Stimulated activated memory B cell treated with anti-CD40 and anti-IgM and Interleukin-4, amounts not matched to agents 10 μg/mL and 1 μg/mL and 100 μg/mL, for 72 hours (primary cell): ENCODE results near the gene IGSF3.
"Not testable (repeated sequence)": the region's sequence is repeated elsewhere in the genome, so short reads cannot be mapped to it uniquely, and the experiment has no call there.

Source experiments
- ATAC-seq: fragments of 150-1000 bp; cut with Tn5 transposase; 2 replicates; pipeline ENCODE4 v1.10.0; 2021
- H3K27ac Mint-ChIP-seq: one replicate; pipeline ENCODE4 v1.8.0; 2022; ENCODE audit warnings: mild to moderate bottlenecking, mixed read lengths
- H3K27me3 Mint-ChIP-seq: one replicate; pipeline ENCODE4 v1.8.0; 2022; ENCODE audit warnings: mixed read lengths
- H3K36me3 Mint-ChIP-seq: one replicate; pipeline ENCODE4 v1.8.0; 2022; ENCODE audit warnings: mixed read lengths
- H3K4me1 Mint-ChIP-seq: one replicate; pipeline ENCODE4 v1.8.0; 2022; ENCODE audit warnings: mixed read lengths
- H3K4me3 Mint-ChIP-seq: one replicate; pipeline ENCODE4 v1.8.0; 2022; ENCODE audit warnings: mild to moderate bottlenecking, moderate library complexity, mixed read lengths
- H3K9me3 Mint-ChIP-seq: one replicate; pipeline ENCODE4 v1.8.0; 2022; ENCODE audit warnings: mixed read lengths

The IGSF3 gene

DNA sequence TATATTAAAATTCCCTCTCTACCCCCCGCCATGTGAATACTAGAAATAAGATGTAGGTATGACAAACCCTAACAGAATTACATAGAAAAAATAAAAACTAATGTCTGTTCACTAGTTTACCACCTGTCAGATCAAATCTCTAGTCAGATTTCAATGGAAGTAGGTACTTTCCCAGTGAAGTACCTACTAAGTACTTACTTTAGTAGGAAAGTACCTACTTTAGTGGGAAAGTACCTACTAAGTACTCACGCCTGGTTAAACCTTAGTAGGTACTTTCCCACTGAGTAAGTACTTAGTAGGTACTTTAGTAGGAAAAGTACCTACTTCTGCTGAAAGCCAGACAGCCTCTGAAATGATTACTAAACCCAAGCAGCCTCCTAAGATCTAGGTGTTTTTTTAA lies 58.7 kb downstream of the IGSF3 start:
- peak overlapping the region; percentile 58 for H3K27ac Mint-ChIP-seq
- peaks cover 46% of the 10 kb centered on the region for H3K4me1 Mint-ChIP-seq
- peak; percentile 26 for ATAC-seq
- H3K27me3 Mint-ChIP-seq, H3K9me3 Mint-ChIP-seq, H3K4me3 Mint-ChIP-seq: not testable (repeated sequence)
- H3K36me3 Mint-ChIP-seq, result peaks cover 31% of the 10 kb centered on the region

DNA sequence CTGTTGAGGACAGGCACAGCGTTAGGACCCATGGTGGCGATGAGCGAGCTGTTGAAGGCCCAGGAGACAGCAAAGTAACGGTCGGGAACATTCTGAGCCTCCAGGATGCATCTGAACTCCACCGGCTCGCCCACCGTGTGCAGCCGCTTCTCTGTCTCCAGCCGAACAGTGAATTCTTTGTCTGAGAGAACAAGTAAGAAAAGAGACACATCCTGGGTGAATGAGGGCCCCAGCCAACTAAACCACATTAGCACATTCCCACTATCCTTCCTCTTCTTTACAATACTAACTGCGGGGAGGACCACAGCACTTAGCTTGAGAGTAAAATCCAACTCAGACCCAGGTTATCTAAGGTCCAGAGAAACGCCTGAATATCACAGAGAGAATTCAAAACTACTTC lies 59.4 kb downstream of the IGSF3 start:
- not testable (repeated sequence) for ATAC-seq, H3K27me3 Mint-ChIP-seq, H3K9me3 Mint-ChIP-seq
- H3K27ac Mint-ChIP-seq, result peak overlapping the region; percentile 58
- H3K4me3 Mint-ChIP-seq, result peak overlapping the region; percentile 31
- H3K4me1 Mint-ChIP-seq, result peaks cover 46% of the 10 kb centered on the region
- H3K36me3 Mint-ChIP-seq, result peaks cover 36% of the 10 kb centered on the region

DNA sequence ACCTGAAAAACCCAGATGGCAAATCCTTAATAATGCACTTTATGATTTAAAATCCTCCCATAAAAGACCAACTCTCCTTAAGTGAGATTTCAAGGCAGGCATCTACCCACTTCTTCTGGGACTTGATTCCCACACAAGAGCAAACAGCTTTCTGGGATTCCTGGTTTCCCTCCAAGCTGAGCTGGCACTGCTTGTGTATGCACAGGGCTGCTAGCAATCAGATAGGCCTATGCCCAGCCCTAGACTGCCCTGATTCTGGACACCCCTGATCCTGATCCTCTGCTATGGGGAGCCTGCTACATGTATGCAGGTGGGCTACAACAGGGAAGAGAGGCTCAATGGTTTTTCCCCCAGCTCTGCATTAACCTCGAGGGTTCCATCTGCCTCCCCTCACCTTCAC lies 60.1 kb downstream of the IGSF3 start:
- not testable (repeated sequence) for H3K4me3 Mint-ChIP-seq, H3K27me3 Mint-ChIP-seq, ATAC-seq, H3K9me3 Mint-ChIP-seq
- Mint-ChIP-seq H3K27ac (peak overlapping the region; percentile 58), H3K4me1 (peaks cover 46% of the 10 kb centered on the region), H3K36me3 (peaks cover 32% of the 10 kb centered on the region)

DNA sequence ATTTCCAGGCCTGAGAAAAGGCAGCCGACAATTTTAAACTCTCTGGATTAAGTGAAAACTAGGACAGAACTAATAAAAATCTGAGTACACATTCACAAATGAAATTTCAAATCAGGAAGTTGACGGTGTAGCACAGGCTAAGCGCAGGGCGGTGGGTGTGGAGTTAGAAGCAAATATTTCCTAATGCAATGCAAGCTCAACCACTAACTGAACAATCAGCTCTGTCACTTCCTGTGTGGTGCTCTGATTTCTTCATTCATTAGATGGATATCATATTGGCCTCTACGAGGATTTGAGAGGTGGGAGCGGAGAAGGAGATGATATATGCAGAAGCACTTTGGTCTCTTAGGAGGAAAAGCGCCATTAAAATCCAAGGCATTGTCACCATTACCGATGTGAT lies 61.5 kb downstream of the IGSF3 start:
- ATAC-seq, H3K9me3 Mint-ChIP-seq, H3K27me3 Mint-ChIP-seq, H3K27ac Mint-ChIP-seq: not testable (repeated sequence)
- Mint-ChIP-seq H3K4me1 (peaks cover 46% of the 10 kb centered on the region), H3K36me3 (peaks cover 21% of the 10 kb centered on the region), H3K4me3 (peak overlapping the region; percentile 11)

DNA sequence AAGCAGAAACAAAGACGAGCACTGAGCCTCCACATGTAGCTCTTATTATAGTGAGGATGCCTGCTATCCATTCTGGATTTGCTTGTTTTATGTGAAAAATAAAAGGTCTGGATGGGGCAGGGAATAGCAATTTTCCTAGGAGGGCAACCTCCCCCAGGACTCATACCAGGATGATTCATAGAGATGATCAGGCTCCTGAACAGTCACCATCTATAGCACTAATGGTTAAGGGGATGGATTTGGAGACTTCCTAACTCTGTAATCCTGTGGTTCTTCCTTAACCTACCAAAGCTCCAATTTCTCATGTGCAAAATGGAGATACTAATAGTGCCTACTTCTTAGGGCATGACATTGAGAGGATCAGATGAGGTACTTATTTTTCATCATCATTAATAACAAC lies 62.2 kb downstream of the IGSF3 start:
- H3K27me3 Mint-ChIP-seq, result no peaks in the 10 kb centered on the region
- ATAC-seq, result no peak
- H3K27ac Mint-ChIP-seq, result no peak overlapping the region
- H3K4me1 Mint-ChIP-seq, result peaks cover 40% of the 10 kb centered on the region
- peaks cover 14% of the 10 kb centered on the region for H3K36me3 Mint-ChIP-seq
- peaks cover 2% of the 10 kb centered on the region for H3K9me3 Mint-ChIP-seq
- no peak overlapping the region for H3K4me3 Mint-ChIP-seq

DNA sequence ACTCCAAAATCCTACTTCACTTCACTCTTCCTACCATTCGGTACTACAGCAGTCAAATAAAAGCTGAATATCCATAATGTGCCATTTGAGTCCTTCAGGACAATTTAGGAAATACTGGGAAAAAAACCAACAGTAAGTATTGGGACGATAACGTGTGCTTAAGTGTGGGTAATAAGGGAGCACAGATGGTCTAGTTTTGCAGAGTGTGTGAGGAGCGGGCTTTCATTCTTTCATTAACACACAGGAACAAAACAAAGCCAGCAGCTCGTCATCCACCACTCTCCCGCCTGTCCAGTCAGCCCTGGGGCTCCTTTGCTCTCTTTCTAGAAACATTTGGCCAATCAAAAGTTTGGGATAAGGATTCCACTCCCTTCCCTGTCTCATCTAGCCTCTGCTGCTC lies 63.1 kb downstream of the IGSF3 start:
- peaks cover 12% of the 10 kb centered on the region for H3K36me3 Mint-ChIP-seq
- not testable (repeated sequence) for H3K27me3 Mint-ChIP-seq, H3K27ac Mint-ChIP-seq, H3K9me3 Mint-ChIP-seq, H3K4me3 Mint-ChIP-seq, ATAC-seq
- peaks cover 31% of the 10 kb centered on the region for H3K4me1 Mint-ChIP-seq

DNA sequence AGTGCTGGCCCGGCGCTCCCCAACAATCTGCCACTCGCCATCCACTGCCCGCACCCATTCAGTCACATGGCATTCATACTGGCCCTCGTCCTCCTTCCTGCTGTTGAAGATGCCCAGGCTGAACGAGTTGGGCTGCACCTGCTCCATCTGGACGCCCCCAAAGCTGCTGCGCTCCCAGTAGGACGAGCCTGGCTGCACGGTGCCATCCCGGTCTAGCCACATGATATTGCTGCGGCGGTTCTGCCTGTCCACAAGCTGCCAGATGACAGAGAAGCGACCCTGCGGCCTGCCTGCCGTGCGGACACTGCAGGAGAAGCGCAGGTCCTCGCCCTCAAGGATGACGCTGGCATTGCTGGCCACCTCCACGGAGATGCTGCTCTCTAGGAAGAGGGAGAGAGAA lies 63.9 kb downstream of the IGSF3 start:
- H3K27me3 Mint-ChIP-seq, ATAC-seq, H3K4me3 Mint-ChIP-seq, H3K9me3 Mint-ChIP-seq, H3K27ac Mint-ChIP-seq: not testable (repeated sequence)
- Mint-ChIP-seq H3K4me1 (peaks cover 34% of the 10 kb centered on the region), H3K36me3 (peaks cover 12% of the 10 kb centered on the region)

DNA sequence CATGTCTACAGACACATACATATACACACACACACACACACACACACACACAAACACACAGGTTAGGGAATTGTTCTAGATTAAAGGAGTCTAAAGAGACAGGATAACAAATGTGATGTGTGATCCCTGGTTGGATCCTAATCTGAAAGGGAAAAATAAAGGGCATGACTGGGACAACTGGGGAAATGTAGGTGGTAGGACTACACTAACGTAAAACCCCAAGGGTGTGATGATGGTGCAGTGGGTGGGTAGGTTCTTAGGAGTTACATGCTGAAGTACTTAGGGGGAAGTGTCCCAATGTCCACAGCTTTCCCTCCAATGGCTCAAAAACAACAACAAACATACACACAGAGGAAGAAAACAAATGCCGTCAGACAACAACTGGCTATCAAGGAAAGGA lies 68.2 kb downstream of the IGSF3 start:
- H3K9me3 Mint-ChIP-seq, ATAC-seq, H3K27ac Mint-ChIP-seq, H3K4me3 Mint-ChIP-seq, H3K27me3 Mint-ChIP-seq: not testable (repeated sequence)
- peaks cover 42% of the 10 kb centered on the region for H3K4me1 Mint-ChIP-seq
- H3K36me3 Mint-ChIP-seq, result peaks cover 18% of the 10 kb centered on the region

DNA sequence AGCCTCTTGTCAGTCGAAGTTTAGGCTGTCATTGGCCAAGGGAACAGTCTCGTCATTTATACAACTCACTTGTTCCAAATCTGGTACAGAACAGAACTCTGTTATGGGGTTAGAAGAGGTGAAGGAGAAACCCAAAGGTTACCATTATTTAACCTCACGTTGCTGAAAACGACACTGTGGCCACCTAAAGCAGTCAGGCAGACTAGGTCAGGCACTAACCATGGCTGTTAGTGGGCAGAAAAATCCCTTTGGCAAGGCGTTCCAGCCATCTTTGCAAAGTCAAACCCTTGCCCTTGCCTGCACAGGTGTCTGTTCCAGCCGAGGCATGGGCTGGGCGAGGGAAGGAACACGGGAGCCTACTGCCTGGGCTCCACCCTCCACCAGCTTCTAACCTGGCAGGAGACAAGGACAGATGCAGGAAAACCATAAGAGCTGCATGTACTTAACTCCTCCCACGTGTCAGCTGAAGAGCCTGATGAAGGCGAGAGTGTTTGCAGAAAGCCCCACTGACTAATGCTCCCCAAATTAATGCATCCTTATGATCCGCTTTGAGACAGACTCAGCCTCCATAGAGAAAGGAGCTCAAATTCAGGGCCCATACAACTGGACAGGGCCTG lies 69.0 kb downstream of the IGSF3 start:
- not testable (repeated sequence) for H3K27me3 Mint-ChIP-seq, H3K9me3 Mint-ChIP-seq, ATAC-seq, H3K4me3 Mint-ChIP-seq
- H3K4me1 Mint-ChIP-seq, result peaks cover 45% of the 10 kb centered on the region
- H3K27ac Mint-ChIP-seq, result peak overlapping the region; percentile 63
- peaks cover 14% of the 10 kb centered on the region for H3K36me3 Mint-ChIP-seq

DNA sequence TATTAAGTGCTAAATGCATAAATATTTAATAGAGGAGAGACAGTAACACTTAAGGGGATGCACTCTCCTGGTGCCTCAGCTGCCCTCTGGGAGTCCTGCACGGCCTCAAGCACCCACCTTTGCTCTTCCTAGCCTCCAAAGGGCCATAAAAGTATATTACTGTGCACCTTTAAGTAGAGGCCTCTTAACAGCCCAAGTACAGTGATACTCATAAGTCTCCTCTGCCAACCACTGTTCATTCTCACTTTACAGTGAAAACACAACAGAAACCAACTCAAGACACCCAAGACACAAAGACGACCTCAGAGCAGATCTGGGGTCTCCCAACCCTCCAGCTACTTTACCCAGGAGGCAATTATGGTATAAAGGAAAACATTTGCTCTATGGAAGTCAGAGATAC lies 70.1 kb downstream of the IGSF3 start:
- not testable (repeated sequence) for H3K9me3 Mint-ChIP-seq, H3K27me3 Mint-ChIP-seq, H3K4me3 Mint-ChIP-seq
- ATAC-seq, result peak; percentile 74
- Mint-ChIP-seq H3K27ac (peak overlapping the region; percentile 63), H3K36me3 (peaks cover 18% of the 10 kb centered on the region), H3K4me1 (peaks cover 57% of the 10 kb centered on the region)

DNA sequence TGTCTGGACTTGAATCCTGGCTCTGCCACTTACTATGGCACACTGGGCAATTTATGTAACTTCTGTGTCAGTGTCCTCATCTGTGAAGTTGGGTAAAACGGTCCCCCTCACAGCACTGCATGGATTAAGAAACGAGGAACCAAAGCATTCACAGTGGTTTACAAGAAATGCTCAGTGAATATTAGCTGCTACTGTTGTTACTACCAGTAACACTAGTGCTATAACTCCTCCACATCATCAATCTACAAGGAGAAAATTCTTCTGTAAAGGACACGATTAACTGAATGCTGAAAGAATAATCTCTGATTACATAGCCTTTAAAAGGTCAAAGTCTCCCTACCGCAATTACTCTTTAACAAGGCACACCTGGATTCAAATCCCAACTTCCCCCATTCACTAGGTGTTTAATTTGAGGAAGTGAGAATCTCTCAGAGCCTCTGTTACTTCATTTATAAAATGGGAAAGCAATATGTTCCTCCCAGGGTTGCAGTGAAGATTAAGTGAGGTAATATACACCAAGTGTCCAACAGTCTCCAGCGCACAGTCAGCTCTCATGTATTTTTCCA lies 70.7 kb downstream of the IGSF3 start:
- not testable (repeated sequence) for H3K27me3 Mint-ChIP-seq, H3K4me3 Mint-ChIP-seq, H3K9me3 Mint-ChIP-seq
- ATAC-seq, result peak; percentile 73
- Mint-ChIP-seq H3K4me1 (peaks cover 57% of the 10 kb centered on the region), H3K36me3 (peaks cover 23% of the 10 kb centered on the region), H3K27ac (peak overlapping the region; percentile 63)

DNA sequence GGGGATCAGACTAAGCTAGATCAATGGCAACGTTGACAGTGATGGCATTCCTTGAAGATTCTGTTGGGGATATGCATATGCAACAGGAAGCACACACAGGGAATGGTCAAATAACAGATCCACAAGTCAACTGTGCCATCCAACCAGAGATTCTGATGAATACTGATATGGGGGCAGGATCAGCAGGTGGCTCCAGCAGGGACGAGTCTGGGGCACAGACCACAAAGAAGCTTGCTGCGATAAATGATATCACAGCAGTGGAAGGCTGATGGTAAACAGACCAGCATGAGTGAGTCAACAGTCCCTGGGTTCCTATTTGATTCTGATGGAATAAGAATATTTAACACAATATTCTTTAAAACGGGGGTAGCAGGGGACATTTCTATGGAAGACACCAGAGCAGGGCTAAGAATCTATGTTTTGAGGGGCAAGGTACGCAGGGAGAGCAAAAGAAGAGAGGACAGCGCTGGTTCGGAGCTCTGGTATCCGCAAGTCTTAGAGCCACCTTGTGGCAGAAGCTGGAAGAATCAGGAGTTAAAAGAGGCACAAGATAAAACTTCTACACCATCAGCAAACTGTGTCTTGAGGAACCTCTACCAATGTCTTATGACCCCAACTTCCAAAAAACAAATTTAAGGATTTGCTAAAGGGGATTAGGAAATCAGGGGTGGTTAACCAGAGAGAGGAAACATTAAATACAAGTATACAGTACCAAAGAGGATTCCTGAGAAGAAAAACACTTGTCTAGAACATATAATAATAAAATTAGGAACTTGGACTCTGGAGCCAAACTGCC lies 71.4 kb downstream of the IGSF3 start:
- ATAC-seq, result peak; percentile 63
- not testable (repeated sequence) for H3K9me3 Mint-ChIP-seq, H3K27me3 Mint-ChIP-seq
- Mint-ChIP-seq H3K36me3 (peaks cover 23% of the 10 kb centered on the region), H3K4me3 (peak overlapping the region; percentile 26), H3K27ac (peak overlapping the region; percentile 63), H3K4me1 (peaks cover 57% of the 10 kb centered on the region)

DNA sequence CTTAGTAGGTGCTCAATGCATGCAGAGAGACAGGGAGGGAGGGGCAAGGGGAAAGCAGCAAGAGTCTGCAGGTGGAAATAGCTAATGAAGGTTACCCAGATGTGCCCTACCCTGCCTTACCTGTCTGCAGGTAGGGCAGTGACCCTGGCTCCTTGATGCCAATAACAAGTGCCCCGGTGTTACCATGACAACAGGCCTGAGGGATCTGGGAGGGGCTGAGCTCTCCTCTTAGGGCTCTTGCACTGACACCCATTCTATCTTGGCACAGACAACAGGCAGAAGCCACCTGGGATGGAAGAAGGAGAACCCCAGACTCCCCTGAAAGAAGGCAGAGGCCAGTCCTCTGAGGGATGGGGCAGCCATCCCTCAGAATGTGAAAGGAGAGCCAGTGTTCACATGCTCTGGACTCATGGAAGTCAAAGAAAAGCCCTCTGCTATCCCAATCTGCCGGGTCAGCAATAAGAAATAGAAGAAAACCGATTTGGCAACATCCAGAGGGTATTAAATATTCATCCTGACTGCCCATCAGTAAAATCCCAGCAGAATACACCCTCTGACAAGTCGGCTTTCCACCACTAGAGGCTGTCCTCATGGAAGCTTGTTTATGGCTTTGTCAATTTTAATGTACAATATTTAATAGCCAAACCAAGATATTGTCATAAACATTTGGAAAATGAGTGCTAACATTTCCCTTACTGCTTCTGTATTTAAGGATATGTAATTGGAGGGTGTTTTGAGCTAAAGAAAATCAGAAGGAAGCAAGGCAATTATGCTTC lies 72.3 kb downstream of the IGSF3 start:
- peak overlapping the region; percentile 63 for H3K27ac Mint-ChIP-seq
- not testable (repeated sequence) for ATAC-seq, H3K27me3 Mint-ChIP-seq, H3K9me3 Mint-ChIP-seq, H3K4me3 Mint-ChIP-seq
- H3K36me3 Mint-ChIP-seq, result peaks cover 23% of the 10 kb centered on the region
- H3K4me1 Mint-ChIP-seq, result peaks cover 59% of the 10 kb centered on the region

DNA sequence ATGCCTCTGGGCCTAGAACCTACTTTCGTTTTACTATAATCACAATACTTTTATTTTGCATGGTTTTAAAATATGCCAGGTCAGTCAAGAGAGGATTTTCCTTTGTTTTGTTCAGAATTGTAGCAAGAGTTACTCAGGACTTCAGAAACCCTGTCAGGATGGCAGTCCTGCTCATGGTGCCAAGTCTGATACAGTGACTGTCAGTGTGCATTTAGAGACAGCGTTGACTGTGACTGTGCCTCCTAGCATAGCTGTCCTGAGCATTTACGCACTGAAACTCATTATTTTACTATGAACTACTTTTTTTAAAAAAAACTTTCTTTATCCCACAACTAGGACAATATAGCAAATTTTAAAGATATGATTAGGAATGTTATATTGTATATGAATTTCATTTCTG lies 73.6 kb downstream of the IGSF3 start:
- H3K27ac Mint-ChIP-seq, H3K27me3 Mint-ChIP-seq, ATAC-seq, H3K4me3 Mint-ChIP-seq, H3K9me3 Mint-ChIP-seq: not testable (repeated sequence)
- Mint-ChIP-seq H3K4me1 (peaks cover 69% of the 10 kb centered on the region), H3K36me3 (peaks cover 29% of the 10 kb centered on the region)

DNA sequence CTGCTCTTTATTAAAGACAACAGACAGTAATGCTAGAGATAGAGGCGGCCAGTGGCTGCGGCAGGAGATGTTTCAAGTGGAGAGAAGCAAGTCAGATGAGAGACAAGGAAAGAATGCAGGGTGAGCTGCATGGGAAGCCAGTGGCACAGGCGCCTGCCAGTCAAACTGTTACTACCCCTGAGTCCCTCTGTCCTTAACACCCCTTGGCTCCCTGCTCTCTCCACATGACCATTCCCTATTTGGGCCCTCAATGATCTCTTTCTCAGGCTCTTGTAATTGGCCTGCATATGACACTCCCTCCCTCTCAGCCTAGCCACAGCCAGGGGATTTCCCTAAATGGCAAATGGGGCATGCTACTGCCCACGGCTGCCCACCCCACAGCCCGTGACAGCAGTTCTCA lies 74.1 kb downstream of the IGSF3 start:
- not testable (repeated sequence) for H3K27me3 Mint-ChIP-seq, H3K9me3 Mint-ChIP-seq, ATAC-seq

More for the DNA sequence above, 74.1 kb downstream of the IGSF3 start:
- not testable (repeated sequence) for H3K4me3 Mint-ChIP-seq, H3K27ac Mint-ChIP-seq
- peaks cover 65% of the 10 kb centered on the region for H3K4me1 Mint-ChIP-seq
- peaks cover 34% of the 10 kb centered on the region for H3K36me3 Mint-ChIP-seq
